Measurements from ENCODE around the gene PICALM.
"Not testable (repeated sequence)": the region's sequence is repeated elsewhere in the genome, so short reads cannot be mapped to it uniquely, and the experiment has no call there.

PICALM gene

GRCh38 chr11:85939099-85940015 is 129.5 kb downstream of the PICALM start:
- DNase-seq (ENCODE audit: low read depth): no peak

- DNase-seq (ENCODE audit: low read depth): no peak
These were observed 131.0 kb downstream of the PICALM start for GRCh38 chr11:85937835-85938234.

GRCh38 chr11:85935751-85936150 is 133.1 kb downstream of the PICALM start:
- DNase-seq (ENCODE audit: low read depth): no peak

- no peak for DNase-seq (ENCODE audit: low read depth)
These were observed 134.2 kb downstream of the PICALM start for GRCh38 chr11:85934596-85935169.

- DNase-seq (ENCODE audit: low read depth): no peak
These were observed 138.0 kb downstream of the PICALM start for GRCh38 chr11:85930879-85931366.

GRCh38 chr11:85926653-85927214 is 142.2 kb downstream of the PICALM start:
- DNase-seq (ENCODE audit: low read depth): not testable (repeated sequence)

GRCh38 chr11:85923455-85923854 is 145.4 kb downstream of the PICALM start:
- no peak for DNase-seq (ENCODE audit: low read depth)

GRCh38 chr11:85922367-85922766 is 146.5 kb downstream of the PICALM start:
- DNase-seq (ENCODE audit: low read depth): no peak

- DNase-seq (ENCODE audit: low read depth): no peak
These were observed 149.7 kb downstream of the PICALM start for GRCh38 chr11:85918910-85919794.

- DNase-seq (ENCODE audit: low read depth): no peak
These were observed 154.5 kb downstream of the PICALM start for GRCh38 chr11:85914425-85914824.

GRCh38 chr11:85913513-85913912 is 155.4 kb downstream of the PICALM start:
- DNase-seq (ENCODE audit: low read depth): no peak

- DNase-seq (ENCODE audit: low read depth): no peak
These were observed 156.5 kb downstream of the PICALM start for GRCh38 chr11:85912414-85912813.

Data from HS-27A (cell line).